ENCODE results near the gene SGSM1.

GRCh38 chr22:24830205-24830979, 24.4 kb downstream of the SGSM1 start:
- no peak for TF ChIP-seq CTCF (IDR thresholded peaks at IDR 0.05)
- no peak for TF ChIP-seq POLR2A (IDR thresholded peaks at IDR 0.05)
